Activated CD8-positive, alpha-beta T cell treated with anti-CD3 and anti-CD28 coated beads for 36 hours (primary cell): ENCODE results near the gene MCF2L. TPM values are rescaled to one million over a fixed set of nuclear protein-coding genes. Genes with fewer than 3 reads are reported as not detected.

Experiments used
- ATAC-seq: fragments of 200-7000 bp; cut with Tn5 transposase; one replicate; pipeline ENCODE4 v1.10.0; 2021; ENCODE audit warnings: mild to moderate bottlenecking, moderate library complexity
- CTCF ChIA-PET: fragments of 350-600 bp; sonication (Branson Sonifier 250); formaldehyde crosslinking; loops from one replicate; lab custom pipeline; 2021; ENCODE audit warnings: antibody characterized with exemption; lab: Charles Lee
- POLR2A ChIA-PET: fragments of 350-600 bp; sonication (Branson Sonifier 250); formaldehyde crosslinking; loops from one replicate; lab custom pipeline; 2021; ENCODE audit warnings: antibody characterized with exemption; lab: Charles Lee
- DNase-seq: peaks from one replicate; pipeline ENCODE4 v3.0.0-alpha.2; 2020
- H3K27ac Mint-ChIP-seq: one replicate; pipeline ENCODE4 v1.8.0; 2021; ENCODE audit warnings: mild to moderate bottlenecking, mixed read lengths
- H3K27me3 Mint-ChIP-seq: one replicate; pipeline ENCODE4 v1.8.0; 2021; ENCODE audit warnings: mixed read lengths
- H3K36me3 Mint-ChIP-seq: one replicate; pipeline ENCODE4 v1.8.0; 2021; ENCODE audit warnings: low read depth, mixed read lengths
- H3K4me1 Mint-ChIP-seq: one replicate; pipeline ENCODE4 v1.8.0; 2021; ENCODE audit warnings: low read depth, mixed read lengths
- H3K4me3 Mint-ChIP-seq: one replicate; pipeline ENCODE4 v1.8.0; 2021; ENCODE audit warnings: mild to moderate bottlenecking, moderate library complexity, mixed read lengths
- H3K9me3 Mint-ChIP-seq: one replicate; pipeline ENCODE4 v1.8.0; 2021; ENCODE audit warnings: mixed read lengths
- CTCF ChIP-seq: fragments of 200-600 bp; IDR thresholded peaks from one replicate; pipeline ENCODE4 v1.8.0; 2022; ENCODE audit warnings: antibody characterized with exemption, mild to moderate bottlenecking
- intact Hi-C: fragments of 100-400 bp; cut with micrococcal nuclease; formaldehyde crosslinking; loops from one replicate; pipeline ENCODE4 v1.10.0; 2022
- total RNA-seq, 2 experiments: library from RNA; stranded (reverse); gene quantifications; one replicate each; pipeline ENCODE4 v1.2.3, GENCODE V29; 2021

The MCF2L gene
- total RNA-seq, 2 experiments from 2014 or later = 7.6 to 8.9 TPM

GRCh38 chr13:112968380-112968909 is 569 bp upstream of the MCF2L start:
- H3K9me3 Mint-ChIP-seq = peaks cover 4% of the 10 kb centered on the region
- H3K4me1 Mint-ChIP-seq = peaks cover 23% of the 10 kb centered on the region
- peak overlapping the region; percentile 82 for H3K4me3 Mint-ChIP-seq
- intact Hi-C loops = no loop called here
- no peaks in the 10 kb centered on the region for H3K27me3 Mint-ChIP-seq
- no peak for TF ChIP-seq CTCF
- ChIA-PET POLR2A (interaction anchor here (0.7 to 1.4 kb wide), 4 partner anchors 14 to 329 kb away, joined by 3 to 4 read pairs (median 3); partner anchors contain the start of gene LAMP1), CTCF (interaction anchor here (0.6 to 3.1 kb wide), 5 partner anchors 26 to 362 kb away, joined by 3 to 16 read pairs (median 3); no protein-coding TSS in a partner anchor)
- DNase-seq (peak; percentile 55), ATAC-seq (peak; percentile 31)
- H3K36me3 Mint-ChIP-seq = no peaks in the 10 kb centered on the region
- peak overlapping the region; percentile 66 for H3K27ac Mint-ChIP-seq

GRCh38 chr13:112969692-112970338 is 801 bp downstream of the MCF2L start:
- Mint-ChIP-seq H3K27me3 (no peaks in the 10 kb centered on the region), H3K27ac (peak overlapping the region; percentile 92), H3K36me3 (no peaks in the 10 kb centered on the region), H3K4me3 (peak overlapping the region; percentile 82), H3K4me1 (peaks cover 23% of the 10 kb centered on the region), H3K9me3 (peaks cover 4% of the 10 kb centered on the region)
- ChIA-PET POLR2A (interaction anchor here (1.1 kb wide), 2 partner anchors 24 to 240 kb away, joined by 3 read pairs; partner anchors contain the start of gene CUL4A), CTCF (interaction anchor here (0.7 to 3.1 kb wide), 4 partner anchors 27 to 60 kb away, joined by 3 to 16 read pairs (median 6); no protein-coding TSS in a partner anchor)
- intact Hi-C loops = no loop called here
- no peak for ATAC-seq
- no peak for TF ChIP-seq CTCF
- DNase-seq = no peak

GRCh38 chr13:112970552-112971287 is 1.7 kb downstream of the MCF2L start:
- Mint-ChIP-seq H3K4me1 (peaks cover 23% of the 10 kb centered on the region), H3K27me3 (no peaks in the 10 kb centered on the region), H3K36me3 (no peaks in the 10 kb centered on the region), H3K4me3 (peak overlapping the region; percentile 82), H3K9me3 (peaks cover 4% of the 10 kb centered on the region), H3K27ac (no peak overlapping the region)
- ChIA-PET CTCF (interaction anchor here (1.6 to 3.1 kb wide), 2 partner anchors 28 to 59 kb away, joined by 6 to 16 read pairs; no protein-coding TSS in a partner anchor), POLR2A (interaction anchor here (1.1 kb wide), 1 partner anchor 239 kb away, joined by 3 read pairs; the partner anchor contains the start of gene CUL4A)
- DNase-seq = no peak
- no peak for ATAC-seq
- no peak for TF ChIP-seq CTCF
- intact Hi-C loops = no loop called here

- ChIA-PET CTCF (interaction anchor here (0.8 kb wide), 1 partner anchor 28 kb away, joined by 3 read pairs; no protein-coding TSS in a partner anchor), POLR2A (no interaction called here)
- Mint-ChIP-seq H3K9me3 (peaks cover 4% of the 10 kb centered on the region), H3K36me3 (no peaks in the 10 kb centered on the region), H3K27me3 (no peaks in the 10 kb centered on the region), H3K4me3 (no peak overlapping the region), H3K4me1 (peaks cover 23% of the 10 kb centered on the region), H3K27ac (no peak overlapping the region)
- TF ChIP-seq CTCF = no peak
- ATAC-seq = no peak
- intact Hi-C loops = no loop called here
- no peak for DNase-seq
These were observed 2.3 kb downstream of the MCF2L start for GRCh38 chr13:112971288-112971643.
